Choroid plexus epithelial cell (primary cell): Measurements from ENCODE around the gene FAM114A1.
"Not testable (repeated sequence)": the region's sequence is repeated elsewhere in the genome, so short reads cannot be mapped to it uniquely, and the experiment has no call there.

Source experiments
- DNase-seq: peaks from one replicate; pipeline ENCODE4 v3.0.0-alpha.2; 2010; ENCODE audit warnings: low read depth
- H3K4me3 ChIP-seq: 2 replicates; pipeline ENCODE4 v1.5.1; 2011; ENCODE audit warnings: low read depth, mild to moderate bottlenecking, control low read depth, low read length, moderate library complexity
- CTCF ChIP-seq: conservative IDR thresholded peaks from 2 replicates; pipeline ENCODE4 v1.5.1; 2011; ENCODE audit warnings: low read depth, mild to moderate bottlenecking, control low read depth, inconsistent platforms, low read length, moderate library complexity

Gene FAM114A1

GRCh38 chr4:38952017-38952416 lies 84.4 kb downstream of the FAM114A1 start:
- no peak for TF ChIP-seq CTCF
- H3K4me3 ChIP-seq = no peak overlapping the region
- no peak for DNase-seq

- DNase-seq = no peak
- H3K4me3 ChIP-seq = no peak overlapping the region
- TF ChIP-seq CTCF = no peak
Measured at GRCh38 chr4:38954727-38955126, 87.1 kb downstream of the FAM114A1 start.

GRCh38 chr4:38955957-38956356 lies 88.4 kb downstream of the FAM114A1 start:
- no peak overlapping the region for H3K4me3 ChIP-seq
- DNase-seq = no peak
- TF ChIP-seq CTCF = no peak

GRCh38 chr4:38957261-38957815 lies 89.7 kb downstream of the FAM114A1 start:
- TF ChIP-seq CTCF = no peak
- DNase-seq = peak; percentile 33

GRCh38 chr4:38957893-38958292 lies 90.3 kb downstream of the FAM114A1 start:
- H3K4me3 ChIP-seq = no peak overlapping the region
- no peak for DNase-seq
- TF ChIP-seq CTCF = no peak

More at GRCh38 chr4:38957261-38957815, 89.7 kb downstream of the FAM114A1 start:
- H3K4me3 ChIP-seq = no peak overlapping the region

GRCh38 chr4:38958453-38959190 lies 91.0 kb downstream of the FAM114A1 start:
- DNase-seq = peak; percentile 40
- no peak for TF ChIP-seq CTCF
- no peak overlapping the region for H3K4me3 ChIP-seq

- H3K4me3 ChIP-seq, DNase-seq: not testable (repeated sequence)
Measured at GRCh38 chr4:38959248-38959647, 91.6 kb downstream of the FAM114A1 start.
